ENCODE results near the gene SCFD2.

DNA sequence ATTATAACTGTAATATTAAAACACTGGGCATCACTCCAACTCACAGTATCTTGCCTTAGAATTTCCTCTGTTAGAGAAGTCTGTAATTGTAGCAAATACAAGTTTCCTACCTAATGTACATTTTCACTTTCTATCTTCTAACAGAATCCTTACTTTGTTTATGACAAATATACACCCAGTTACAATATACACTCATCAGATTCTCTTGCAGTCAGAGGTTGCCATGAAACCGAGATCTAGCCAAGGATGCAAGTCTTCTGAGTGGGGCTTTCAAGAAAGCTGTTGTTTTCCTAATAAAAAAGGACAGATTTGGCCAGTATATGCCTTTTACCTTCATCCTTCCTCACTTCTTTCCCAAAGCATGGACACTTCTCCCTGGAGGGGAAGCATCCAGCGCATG is 228.9 kb downstream of the SCFD2 start:
- TF ChIP-seq, protein P1, sequence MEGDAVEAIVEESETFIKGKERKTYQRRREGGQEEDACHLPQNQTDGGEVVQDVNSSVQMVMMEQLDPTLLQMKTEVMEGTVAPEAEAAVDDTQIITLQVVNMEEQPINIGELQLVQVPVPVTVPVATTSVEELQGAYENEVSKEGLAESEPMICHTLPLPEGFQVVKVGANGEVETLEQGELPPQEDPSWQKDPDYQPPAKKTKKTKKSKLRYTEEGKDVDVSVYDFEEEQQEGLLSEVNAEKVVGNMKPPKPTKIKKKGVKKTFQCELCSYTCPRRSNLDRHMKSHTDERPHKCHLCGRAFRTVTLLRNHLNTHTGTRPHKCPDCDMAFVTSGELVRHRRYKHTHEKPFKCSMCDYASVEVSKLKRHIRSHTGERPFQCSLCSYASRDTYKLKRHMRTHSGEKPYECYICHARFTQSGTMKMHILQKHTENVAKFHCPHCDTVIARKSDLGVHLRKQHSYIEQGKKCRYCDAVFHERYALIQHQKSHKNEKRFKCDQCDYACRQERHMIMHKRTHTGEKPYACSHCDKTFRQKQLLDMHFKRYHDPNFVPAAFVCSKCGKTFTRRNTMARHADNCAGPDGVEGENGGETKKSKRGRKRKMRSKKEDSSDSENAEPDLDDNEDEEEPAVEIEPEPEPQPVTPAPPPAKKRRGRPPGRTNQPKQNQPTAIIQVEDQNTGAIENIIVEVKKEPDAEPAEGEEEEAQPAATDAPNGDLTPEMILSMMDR (IDR thresholded peaks at IDR 0.05; ENCODE audit: low read depth, low read length): no peak
- no peak for TF ChIP-seq EZH2phosphoT487 (IDR thresholded peaks at IDR 0.05; ENCODE audit: low read depth)
